Measurements from ENCODE around the gene OR8G1.
"Not testable (repeated sequence)": the region's sequence is repeated elsewhere in the genome, so short reads cannot be mapped to it uniquely, and the experiment has no call there.

OR8G1 gene

DNA sequence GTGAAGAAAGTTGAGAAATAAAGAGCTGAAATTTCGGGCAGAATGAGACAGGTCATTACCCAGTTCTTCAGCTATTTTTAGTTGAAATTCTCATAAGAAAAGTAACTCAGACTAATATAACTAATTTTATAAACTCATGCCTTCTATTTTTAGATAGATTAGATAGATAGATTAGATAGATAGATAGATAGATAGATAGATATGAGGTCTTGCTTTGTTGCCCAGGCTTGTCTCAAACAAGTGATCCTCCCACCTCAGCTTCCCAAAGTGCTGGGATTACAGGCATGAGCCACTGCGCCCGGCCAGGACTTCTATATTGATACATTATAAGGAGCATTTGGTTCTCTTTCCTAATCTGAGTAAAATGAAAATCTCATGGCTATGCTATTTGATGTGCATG is 26.9 kb upstream of the OR8G1 start:
- Mint-ChIP-seq H3K27ac (no peak overlapping the region), H3K36me3 (no peaks in the 10 kb centered on the region), H3K4me1 (no peaks in the 10 kb centered on the region), H3K4me3 (no peak overlapping the region), H3K9me3 (no peaks in the 10 kb centered on the region), H3K27me3 (peaks cover 5% of the 10 kb centered on the region)

DNA sequence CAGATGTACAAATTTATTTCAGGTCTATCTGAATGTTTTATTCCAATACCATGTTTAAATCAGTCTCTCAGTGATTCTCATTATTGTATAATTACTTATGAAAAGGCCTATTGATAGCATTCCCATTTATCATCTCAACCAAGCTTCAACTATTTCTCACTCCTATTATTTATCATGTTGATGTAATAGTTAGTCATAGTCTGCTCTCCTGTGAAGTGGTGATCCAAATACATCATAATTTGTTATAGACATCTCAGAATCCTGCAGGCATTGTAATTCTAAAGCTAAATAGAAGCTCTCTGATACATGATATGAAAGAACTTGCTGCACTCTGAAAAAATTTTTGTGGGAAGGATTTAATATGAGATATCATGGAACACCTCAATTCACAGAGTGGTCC is 21.8 kb upstream of the OR8G1 start:
- Mint-ChIP-seq H3K27ac (no peak overlapping the region), H3K9me3 (no peaks in the 10 kb centered on the region), H3K4me1 (no peaks in the 10 kb centered on the region), H3K4me3 (no peak overlapping the region), H3K36me3 (no peaks in the 10 kb centered on the region), H3K27me3 (peaks cover 1% of the 10 kb centered on the region)

DNA sequence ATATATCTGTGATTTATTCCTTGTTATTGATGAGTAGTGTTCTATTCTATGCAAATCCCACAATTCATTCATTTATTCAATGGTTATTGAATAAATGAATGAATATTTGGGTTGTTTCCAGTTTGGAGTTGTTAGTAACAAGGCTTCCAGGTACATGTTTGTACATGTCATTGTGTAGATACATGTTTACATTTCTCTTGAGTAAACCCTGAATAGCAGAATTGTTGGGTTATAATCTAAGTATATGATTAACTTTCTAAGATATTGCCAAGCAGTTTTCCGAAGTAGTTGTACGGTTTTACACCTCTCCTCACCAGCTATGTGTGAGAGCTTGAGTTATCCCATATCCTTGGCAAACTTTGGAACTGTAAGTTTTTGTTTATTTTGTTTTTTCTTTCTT is 18.5 kb upstream of the OR8G1 start:
- no peak overlapping the region for H3K4me3 Mint-ChIP-seq
- H3K27ac Mint-ChIP-seq, result no peak overlapping the region
- no peaks in the 10 kb centered on the region for H3K9me3 Mint-ChIP-seq
- no peaks in the 10 kb centered on the region for H3K36me3 Mint-ChIP-seq
- peaks cover 8% of the 10 kb centered on the region for H3K27me3 Mint-ChIP-seq
- no peaks in the 10 kb centered on the region for H3K4me1 Mint-ChIP-seq

DNA sequence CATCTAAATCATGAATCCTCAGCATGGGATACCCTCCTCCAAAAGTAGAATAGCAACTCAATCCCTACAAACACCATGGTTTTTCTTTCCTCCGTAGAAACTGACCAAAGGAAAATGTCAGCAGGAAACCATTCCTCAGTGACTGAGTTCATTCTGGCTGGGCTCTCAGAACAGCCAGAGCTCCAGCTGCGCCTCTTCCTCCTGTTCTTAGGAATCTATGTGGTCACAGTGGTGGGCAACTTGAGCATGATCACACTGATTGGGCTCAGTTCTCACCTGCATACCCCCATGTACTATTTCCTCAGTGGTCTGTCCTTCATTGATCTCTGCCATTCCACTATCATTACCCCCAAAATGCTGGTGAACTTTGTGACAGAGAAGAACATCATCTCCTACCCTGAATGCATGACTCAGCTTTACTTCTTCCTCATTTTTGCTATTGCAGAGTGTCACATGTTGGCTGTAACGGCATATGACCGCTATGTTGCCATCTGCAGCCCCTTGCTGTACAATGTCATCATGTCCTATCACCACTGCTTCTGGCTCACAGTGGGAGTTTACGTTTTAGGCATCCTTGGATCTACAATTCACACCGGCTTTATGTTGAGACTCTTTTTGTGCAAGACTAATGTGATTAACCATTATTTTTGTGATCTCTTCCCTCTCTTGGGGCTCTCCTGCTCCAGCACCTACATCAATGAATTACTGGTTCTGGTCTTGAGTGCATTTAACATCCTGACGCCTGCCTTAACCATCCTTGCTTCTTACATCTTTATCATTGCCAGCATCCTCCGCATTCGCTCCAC is 16.1 kb upstream of the OR8G1 start:
- H3K4me3 Mint-ChIP-seq, H3K36me3 Mint-ChIP-seq, H3K27ac Mint-ChIP-seq: not testable (repeated sequence)

DNA sequence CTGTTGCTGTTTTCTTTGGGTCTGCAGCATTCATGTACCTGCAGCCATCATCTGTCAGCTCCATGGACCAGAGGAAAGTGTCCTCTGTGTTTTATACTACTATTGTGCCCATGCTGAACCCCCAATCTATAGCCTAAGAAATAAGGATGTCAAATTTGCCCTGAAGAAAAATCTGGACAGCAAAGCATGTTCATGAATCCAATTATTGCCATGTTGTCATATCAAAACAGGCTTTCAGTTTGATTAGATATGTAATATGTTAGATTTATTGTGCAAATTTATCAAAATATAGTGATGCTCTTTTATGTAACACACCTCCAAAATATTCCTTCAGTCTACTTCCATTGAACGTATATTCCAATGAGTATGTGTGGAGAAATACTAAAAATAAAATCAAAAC is 15.4 kb upstream of the OR8G1 start:
- Mint-ChIP-seq H3K9me3 (no peaks in the 10 kb centered on the region), H3K27ac (no peak overlapping the region), H3K4me1 (no peaks in the 10 kb centered on the region)

More for the DNA sequence above, 16.1 kb upstream of the OR8G1 start:
- not testable (repeated sequence) for H3K4me1 Mint-ChIP-seq, H3K27me3 Mint-ChIP-seq, H3K9me3 Mint-ChIP-seq

DNA sequence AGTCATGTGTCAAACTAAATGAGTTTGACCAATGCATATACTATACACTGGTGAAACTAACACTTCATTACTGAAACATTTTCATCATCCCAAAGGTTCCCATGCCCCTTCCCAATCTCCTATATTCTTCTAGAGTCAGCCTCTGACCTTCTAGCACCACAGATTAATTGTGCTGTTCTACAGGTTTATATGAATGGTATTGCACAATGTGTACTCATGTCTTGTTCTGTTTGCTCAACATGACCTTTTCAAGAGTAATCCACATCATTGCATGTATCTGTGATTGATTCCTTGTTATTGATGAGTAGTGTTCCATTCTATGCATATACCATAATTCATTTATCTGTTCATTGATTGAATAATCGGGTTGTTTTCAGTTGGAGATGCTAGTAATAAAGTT is 7.5 kb upstream of the OR8G1 start:
- Mint-ChIP-seq H3K4me3 (no peak overlapping the region), H3K36me3 (no peaks in the 10 kb centered on the region), H3K9me3 (no peaks in the 10 kb centered on the region), H3K27me3 (no peaks in the 10 kb centered on the region), H3K4me1 (no peaks in the 10 kb centered on the region), H3K27ac (no peak overlapping the region)

More for the DNA sequence above, 15.4 kb upstream of the OR8G1 start:
- H3K36me3 Mint-ChIP-seq, result no peaks in the 10 kb centered on the region
- no peak overlapping the region for H3K4me3 Mint-ChIP-seq
- H3K27me3 Mint-ChIP-seq, result peaks cover 8% of the 10 kb centered on the region

DNA sequence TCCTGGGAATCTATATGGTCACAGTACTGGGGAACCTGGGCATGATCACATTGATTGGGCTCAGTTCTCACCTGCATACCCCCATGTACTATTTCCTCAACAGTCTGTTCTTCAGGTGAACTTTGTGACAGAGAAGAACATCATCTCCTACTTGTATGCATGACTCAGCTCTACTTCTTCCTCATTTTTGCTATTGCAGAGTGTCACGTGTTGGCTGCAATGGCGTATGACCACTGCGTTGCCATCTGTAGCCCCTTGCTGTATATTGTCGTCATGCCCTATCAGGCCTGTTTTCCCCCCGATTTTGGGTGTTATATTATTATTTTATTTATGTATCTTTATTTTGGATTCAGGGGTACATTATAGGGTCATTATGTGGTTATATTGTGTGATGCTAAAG is 2.4 kb upstream of the OR8G1 start:
- Mint-ChIP-seq H3K4me1 (no peaks in the 10 kb centered on the region), H3K4me3 (no peak overlapping the region), H3K9me3 (no peaks in the 10 kb centered on the region), H3K27me3 (no peaks in the 10 kb centered on the region), H3K27ac (no peak overlapping the region), H3K36me3 (no peaks in the 10 kb centered on the region)

DNA sequence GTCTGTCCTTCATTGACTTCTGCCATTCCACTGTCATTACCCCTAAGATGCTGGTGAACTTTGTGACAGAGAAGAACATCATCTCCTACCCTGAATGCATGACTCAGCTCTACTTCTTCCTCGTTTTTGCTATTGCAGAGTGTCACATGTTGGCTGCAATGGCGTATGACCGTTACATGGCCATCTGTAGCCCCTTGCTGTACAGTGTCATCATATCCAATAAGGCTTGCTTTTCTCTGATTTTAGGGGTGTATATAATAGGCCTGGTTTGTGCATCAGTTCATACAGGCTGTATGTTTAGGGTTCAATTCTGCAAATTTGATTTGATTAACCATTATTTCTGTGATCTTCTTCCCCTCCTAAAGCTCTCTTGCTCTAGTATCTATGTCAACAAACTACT is 9.0 kb downstream of the OR8G1 start:
- H3K9me3 Mint-ChIP-seq, H3K36me3 Mint-ChIP-seq, H3K4me3 Mint-ChIP-seq, H3K27ac Mint-ChIP-seq, H3K4me1 Mint-ChIP-seq, H3K27me3 Mint-ChIP-seq: not testable (repeated sequence)

DNA sequence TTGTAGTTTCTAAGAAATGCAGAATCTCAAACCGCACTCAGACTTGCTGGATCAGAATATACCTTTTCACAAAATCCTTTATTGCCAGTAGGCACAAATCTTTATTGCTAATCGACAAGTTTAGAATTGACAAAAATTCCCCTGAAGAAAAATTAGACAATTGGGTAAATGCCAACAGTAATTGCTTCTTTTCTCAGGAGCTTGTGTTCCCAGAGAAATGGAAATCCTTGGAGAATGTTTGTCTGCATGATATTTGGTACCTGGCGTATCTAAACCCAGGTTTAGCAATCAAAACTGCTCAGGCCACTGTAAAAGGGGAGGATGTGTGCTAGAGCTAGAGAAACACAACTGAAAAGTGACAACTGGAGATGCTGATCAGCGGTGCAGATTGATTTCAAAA is 15.2 kb downstream of the OR8G1 start, which contains the start of gene OR8G5:
OR8G5 (plus strand) TSS at position 301 of the 400 bp plus-strand sequence. CDS start 8,556 bp downstream, outside the sequence.
- Mint-ChIP-seq H3K4me3 (no peak within 1 kb of the TSS), H3K4me1 (no peaks in the 10 kb centered on the region), H3K27me3 (peaks cover 6% of the 10 kb centered on the region)

DNA sequence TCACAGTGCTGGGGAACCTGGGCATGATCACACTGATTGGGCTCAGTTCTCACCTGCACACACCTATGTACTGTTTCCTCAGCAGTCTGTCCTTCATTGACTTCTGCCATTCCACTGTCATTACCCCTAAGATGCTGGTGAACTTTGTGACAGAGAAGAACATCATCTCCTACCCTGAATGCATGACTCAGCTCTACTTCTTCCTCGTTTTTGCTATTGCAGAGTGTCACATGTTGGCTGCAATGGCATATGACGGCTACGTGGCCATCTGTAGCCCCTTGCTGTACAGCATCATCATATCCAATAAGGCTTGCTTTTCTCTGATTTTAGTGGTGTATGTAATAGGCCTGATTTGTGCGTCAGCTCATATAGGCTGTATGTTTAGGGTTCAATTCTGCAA is 24.1 kb downstream of the OR8G1 start:
- not testable (repeated sequence) for H3K4me1 Mint-ChIP-seq, H3K4me3 Mint-ChIP-seq, H3K36me3 Mint-ChIP-seq, H3K27me3 Mint-ChIP-seq, H3K9me3 Mint-ChIP-seq, H3K27ac Mint-ChIP-seq

More for the DNA sequence above, 15.2 kb downstream of the OR8G1 start, which contains the start of gene OR8G5:
- H3K27ac Mint-ChIP-seq, result no peak within 1 kb of the TSS
- H3K36me3 Mint-ChIP-seq, result no peaks in the 10 kb centered on the region
- no peaks in the 10 kb centered on the region for H3K9me3 Mint-ChIP-seq

DNA sequence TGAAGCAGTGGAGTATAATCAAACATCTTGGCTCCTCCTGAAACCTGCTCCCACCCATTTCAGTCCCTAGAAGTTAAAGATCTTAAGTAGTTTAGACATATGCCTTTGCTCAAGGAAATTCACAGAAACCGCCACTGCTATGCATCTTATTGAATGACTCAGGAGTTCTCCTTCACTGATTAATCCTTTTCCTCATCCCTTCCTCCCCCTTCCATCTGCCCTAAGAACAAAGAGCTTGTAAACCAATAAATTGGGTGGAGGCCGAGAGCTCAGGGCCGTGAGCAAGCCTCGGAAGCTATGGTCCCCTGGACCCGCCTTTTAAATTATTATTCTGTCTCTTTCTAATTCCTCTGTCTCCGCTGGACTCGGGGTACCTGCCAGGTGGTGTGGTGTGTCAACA is 30.0 kb downstream of the OR8G1 start:
- not testable (repeated sequence) for H3K27me3 Mint-ChIP-seq, H3K27ac Mint-ChIP-seq, H3K4me1 Mint-ChIP-seq, H3K4me3 Mint-ChIP-seq, H3K36me3 Mint-ChIP-seq, H3K9me3 Mint-ChIP-seq

DNA sequence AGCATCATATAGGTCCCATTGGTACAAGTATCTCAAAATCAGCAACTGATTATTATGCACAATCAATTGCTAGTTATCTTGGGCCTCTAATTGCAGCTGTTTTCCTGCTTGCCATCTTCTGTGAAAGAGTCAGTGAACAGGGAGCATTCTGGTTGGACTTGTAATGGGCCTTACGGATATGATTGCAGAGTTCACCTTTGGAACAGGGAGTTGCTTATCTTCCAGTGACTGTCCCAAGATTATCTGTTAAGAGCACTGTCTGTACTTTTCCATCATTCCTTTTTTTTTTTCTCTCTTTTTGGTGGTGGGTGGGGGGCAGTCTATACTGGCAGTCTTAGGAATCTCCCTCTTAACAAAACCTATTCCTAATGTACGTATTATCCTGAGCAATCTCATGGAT is 33.1 kb downstream of the OR8G1 start:
- no peaks in the 10 kb centered on the region for H3K9me3 Mint-ChIP-seq
- H3K27me3 Mint-ChIP-seq, result no peaks in the 10 kb centered on the region
- H3K27ac Mint-ChIP-seq, result no peak overlapping the region
- no peaks in the 10 kb centered on the region for H3K36me3 Mint-ChIP-seq
- no peak overlapping the region for H3K4me3 Mint-ChIP-seq
- no peaks in the 10 kb centered on the region for H3K4me1 Mint-ChIP-seq

DNA sequence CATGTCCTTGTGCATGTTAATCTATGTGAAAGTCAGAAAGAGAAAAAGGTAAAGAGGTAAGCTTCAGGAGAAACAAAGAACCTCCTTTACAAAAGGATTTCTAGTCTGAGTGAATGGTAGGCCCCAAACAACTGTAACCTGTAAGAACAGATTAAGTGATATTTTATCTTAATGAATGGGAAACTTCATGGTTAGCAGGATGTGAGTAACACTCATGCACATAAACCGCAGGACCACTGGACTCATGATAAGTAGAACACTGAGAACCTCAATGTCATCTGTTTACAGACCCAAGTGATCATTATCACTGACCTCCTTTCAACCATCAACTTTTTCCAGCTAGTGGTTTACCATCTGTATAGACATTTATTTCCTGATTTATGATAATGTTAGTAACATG is 35.2 kb downstream of the OR8G1 start:
- peaks cover 7% of the 10 kb centered on the region for H3K9me3 Mint-ChIP-seq
- no peak overlapping the region for H3K4me3 Mint-ChIP-seq
- no peaks in the 10 kb centered on the region for H3K27me3 Mint-ChIP-seq

DNA sequence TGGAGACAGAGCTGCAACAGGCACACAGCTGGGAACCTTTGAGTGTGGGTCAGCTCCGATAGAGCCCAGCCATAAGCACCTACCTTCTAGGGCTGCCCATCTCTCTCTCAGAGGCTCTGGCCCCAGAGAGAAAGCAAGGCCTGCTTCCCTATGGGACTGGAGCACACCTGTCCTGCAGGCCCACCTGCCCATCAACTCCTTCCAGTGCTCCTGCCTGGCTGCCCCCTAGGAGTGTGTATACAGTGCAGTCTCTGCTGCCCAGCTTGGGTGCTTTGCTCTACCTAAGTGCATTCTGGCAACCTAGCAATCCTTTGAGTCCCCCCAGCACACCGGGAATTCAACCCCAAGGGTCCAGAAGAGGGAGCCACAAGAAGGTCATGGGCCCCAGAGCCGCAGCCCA is 36.3 kb downstream of the OR8G1 start:
- Mint-ChIP-seq H3K27ac (no peak overlapping the region), H3K36me3 (no peaks in the 10 kb centered on the region), H3K27me3 (no peaks in the 10 kb centered on the region), H3K4me3 (no peak overlapping the region), H3K4me1 (no peaks in the 10 kb centered on the region), H3K9me3 (peaks cover 14% of the 10 kb centered on the region)

More for the DNA sequence above, 35.2 kb downstream of the OR8G1 start:
- no peaks in the 10 kb centered on the region for H3K4me1 Mint-ChIP-seq
- H3K27ac Mint-ChIP-seq, result no peak overlapping the region
- no peaks in the 10 kb centered on the region for H3K36me3 Mint-ChIP-seq

DNA sequence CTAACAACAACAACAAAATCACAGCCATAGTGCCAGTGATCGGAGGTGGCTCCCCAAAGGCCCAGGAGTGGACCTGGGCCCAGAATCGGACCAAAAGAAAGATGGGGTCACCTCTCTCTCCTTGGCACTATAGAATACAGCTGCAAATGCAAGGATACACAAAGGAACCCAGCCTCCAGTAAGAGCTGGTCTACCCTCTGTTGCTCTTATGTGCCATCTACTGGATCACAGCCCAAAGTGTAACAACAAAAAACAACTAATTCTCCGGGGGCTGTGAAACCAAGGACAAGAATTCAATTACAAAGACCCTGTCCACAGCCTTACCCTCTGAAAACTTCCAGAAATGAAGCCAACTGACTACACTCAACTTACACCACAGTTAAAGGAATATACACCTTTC is 36.9 kb downstream of the OR8G1 start:
- H3K4me3 Mint-ChIP-seq, result no peak overlapping the region
- no peaks in the 10 kb centered on the region for H3K27me3 Mint-ChIP-seq
- peaks cover 14% of the 10 kb centered on the region for H3K9me3 Mint-ChIP-seq
- no peaks in the 10 kb centered on the region for H3K4me1 Mint-ChIP-seq
- H3K27ac Mint-ChIP-seq, result no peak overlapping the region
- no peaks in the 10 kb centered on the region for H3K36me3 Mint-ChIP-seq

DNA sequence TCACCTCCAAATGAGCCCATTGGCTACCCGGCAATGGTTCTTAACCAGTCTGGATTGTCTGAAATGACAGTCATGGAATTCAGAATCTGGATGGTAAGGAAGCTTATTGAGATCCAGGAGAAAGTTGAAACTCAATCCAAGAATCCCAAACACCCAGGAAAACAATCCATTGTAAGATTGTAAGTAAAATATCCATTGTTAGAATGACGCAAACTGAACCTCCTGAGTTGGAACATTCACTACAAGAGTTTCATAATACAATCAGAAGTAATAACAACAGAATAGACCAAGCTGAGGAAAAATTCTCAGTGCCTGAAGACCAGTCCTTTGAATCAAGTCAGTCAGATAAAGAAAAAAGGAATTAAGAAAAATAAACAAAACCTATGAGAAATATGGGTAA is 37.4 kb downstream of the OR8G1 start:
- Mint-ChIP-seq H3K4me3 (no peak overlapping the region), H3K36me3 (no peaks in the 10 kb centered on the region), H3K9me3 (peaks cover 14% of the 10 kb centered on the region), H3K4me1 (no peaks in the 10 kb centered on the region), H3K27ac (no peak overlapping the region), H3K27me3 (no peaks in the 10 kb centered on the region)
